HEK293 (cell line): ENCODE measurements around the gene ZNF284.
A peak's percentile ranks its signal among the peaks of the same experiment; 100 is the strongest.

Experiments
- BCL11B ChIP-seq: fragments of 450-650 bp; formaldehyde crosslinking; IDR thresholded peaks from 2 replicates; pipeline ENCODE4 v1.5.1; 2016; ENCODE audit warnings: low read depth, missing biosample characterization, missing genetic modification characterization
- GLIS2 ChIP-seq: fragments of 450-650 bp; formaldehyde crosslinking; IDR thresholded peaks from 2 replicates; pipeline ENCODE4 v1.5.1; 2016; ENCODE audit warnings: missing biosample characterization, missing genetic modification characterization
- KLF1 ChIP-seq: fragments of 450-650 bp; formaldehyde crosslinking; IDR thresholded peaks from 2 replicates; pipeline ENCODE4 v1.5.1; 2016; ENCODE audit warnings: missing biosample characterization, missing genetic modification characterization
- KLF16 ChIP-seq: fragments of 450-650 bp; formaldehyde crosslinking; IDR thresholded peaks from 2 replicates; pipeline ENCODE4 v1.5.1; 2017; ENCODE audit warnings: missing biosample characterization, missing genetic modification characterization
- MEIS1 ChIP-seq: sonication (generic); formaldehyde crosslinking; IDR thresholded peaks from 2 replicates; pipeline ENCODE4 v1.8.1; 2022; ENCODE audit warnings: missing genetic modification reagents, mild to moderate bottlenecking, borderline replicate concordance
- PRDM1 ChIP-seq: fragments of 450-650 bp; formaldehyde crosslinking; IDR thresholded peaks from 2 replicates; pipeline ENCODE4; 2016; ENCODE audit warnings: missing biosample characterization, missing genetic modification characterization
- SCRT1 ChIP-seq: fragments of 450-650 bp; formaldehyde crosslinking; IDR thresholded peaks from 2 replicates; pipeline ENCODE4 v1.5.1; 2016; ENCODE audit warnings: missing biosample characterization, missing genetic modification characterization, borderline replicate concordance
- SP2 ChIP-seq: fragments of 450-650 bp; formaldehyde crosslinking; IDR thresholded peaks from 2 replicates; pipeline ENCODE4 v1.5.1; 2016; ENCODE audit warnings: missing biosample characterization, missing genetic modification characterization
- TRIM28 ChIP-seq: IDR thresholded peaks from 2 replicates; pipeline ENCODE4 v1.6.1; 2011; ENCODE audit warnings: low read length, control low read depth, borderline replicate concordance
- YY1 ChIP-seq: fragments of 450-650 bp; formaldehyde crosslinking; IDR thresholded peaks from 2 replicates; pipeline ENCODE4 v1.5.1; 2018; ENCODE audit warnings: missing biosample characterization, missing genetic modification characterization
- ZBTB20 ChIP-seq: fragments of 450-650 bp; formaldehyde crosslinking; IDR thresholded peaks from 2 replicates; pipeline ENCODE4 v1.5.1; 2016; ENCODE audit warnings: missing biosample characterization, missing genetic modification characterization
- ZBTB21 ChIP-seq: fragments of 450-650 bp; formaldehyde crosslinking; IDR thresholded peaks from 2 replicates; pipeline ENCODE4 v1.5.1; 2017; ENCODE audit warnings: missing biosample characterization, missing genetic modification characterization
- ZBTB48 ChIP-seq: fragments of 450-650 bp; formaldehyde crosslinking; IDR thresholded peaks from 2 replicates; pipeline ENCODE4 v1.5.1; 2016; ENCODE audit warnings: missing biosample characterization, missing genetic modification characterization
- ZBTB7A ChIP-seq: fragments of 450-650 bp; formaldehyde crosslinking; IDR thresholded peaks from 2 replicates; pipeline ENCODE4 v1.5.1; 2016; ENCODE audit warnings: low read depth, missing biosample characterization, missing genetic modification characterization
- ZBTB8A ChIP-seq: fragments of 450-650 bp; formaldehyde crosslinking; IDR thresholded peaks from 2 replicates; pipeline ENCODE4 v1.5.1; 2016; ENCODE audit warnings: missing biosample characterization, missing genetic modification characterization
- ZNF2 ChIP-seq: fragments of 450-650 bp; formaldehyde crosslinking; IDR thresholded peaks from 2 replicates; pipeline ENCODE4 v1.5.1; 2016; ENCODE audit warnings: missing biosample characterization, missing genetic modification characterization
- ZNF311 ChIP-seq: fragments of 450-650 bp; formaldehyde crosslinking; IDR thresholded peaks from 2 replicates; pipeline ENCODE4 v1.5.1; 2017; ENCODE audit warnings: missing biosample characterization, missing genetic modification characterization, borderline replicate concordance
- ZNF394 ChIP-seq: fragments of 450-650 bp; formaldehyde crosslinking; IDR thresholded peaks from 2 replicates; pipeline ENCODE4 v1.5.1; 2016; ENCODE audit warnings: missing biosample characterization, missing genetic modification characterization, mild to moderate bottlenecking, moderate library complexity, borderline replicate concordance
- ZNF416 ChIP-seq: fragments of 450-650 bp; formaldehyde crosslinking; IDR thresholded peaks from 2 replicates; pipeline ENCODE4 v1.5.1; 2016; ENCODE audit warnings: missing biosample characterization, missing genetic modification characterization
- ZNF501 ChIP-seq: fragments of 450-650 bp; formaldehyde crosslinking; IDR thresholded peaks from 2 replicates; pipeline ENCODE4 v1.5.1; 2016; ENCODE audit warnings: missing biosample characterization, missing genetic modification characterization
- ZNF555 ChIP-seq: fragments of 450-650 bp; formaldehyde crosslinking; conservative IDR thresholded peaks from 2 replicates; pipeline ENCODE4 v1.5.1; 2017; ENCODE audit warnings: missing biosample characterization, mild to moderate bottlenecking, missing genetic modification characterization, inconsistent platforms
- ZNF600 ChIP-seq: fragments of 450-650 bp; formaldehyde crosslinking; IDR thresholded peaks from 2 replicates; pipeline ENCODE4 v1.5.1; 2016; ENCODE audit warnings: missing biosample characterization, missing genetic modification characterization
- ZNF610 ChIP-seq: fragments of 450-650 bp; formaldehyde crosslinking; IDR thresholded peaks from 2 replicates; pipeline ENCODE4 v1.5.1; 2016; ENCODE audit warnings: missing biosample characterization, missing genetic modification characterization, borderline replicate concordance
- ZNF707 ChIP-seq: fragments of 450-650 bp; formaldehyde crosslinking; IDR thresholded peaks from 2 replicates; pipeline ENCODE4 v1.5.1; 2016; ENCODE audit warnings: missing biosample characterization, missing genetic modification characterization
- ZNF777 ChIP-seq: fragments of 450-650 bp; formaldehyde crosslinking; IDR thresholded peaks from 2 replicates; pipeline ENCODE4 v1.5.1; 2017; ENCODE audit warnings: missing biosample characterization, missing genetic modification characterization, borderline replicate concordance
- ZNF792 ChIP-seq: fragments of 450-650 bp; formaldehyde crosslinking; IDR thresholded peaks from 2 replicates; pipeline ENCODE4 v1.5.1; 2016; ENCODE audit warnings: missing biosample characterization, missing genetic modification characterization
- ZSCAN16 ChIP-seq: fragments of 450-650 bp; formaldehyde crosslinking; IDR thresholded peaks from 2 replicates; pipeline ENCODE4 v1.5.1; 2016; ENCODE audit warnings: missing biosample characterization, missing genetic modification characterization
- ZXDB ChIP-seq: fragments of 450-650 bp; formaldehyde crosslinking; IDR thresholded peaks from 2 replicates; pipeline ENCODE4 v1.5.1; 2016; ENCODE audit warnings: missing biosample characterization, missing genetic modification characterization
- TF ChIP-seq, protein P1 (sequence below): fragments of 450-650 bp; formaldehyde crosslinking; IDR thresholded peaks from 2 replicates; pipeline ENCODE4 v1.5.1; 2016; ENCODE audit warnings: missing biosample characterization, missing genetic modification characterization
- TF ChIP-seq, protein P2 (sequence below): fragments of 450-650 bp; formaldehyde crosslinking; IDR thresholded peaks from 2 replicates; pipeline ENCODE4 v1.5.1; 2016; ENCODE audit warnings: missing biosample characterization, missing genetic modification characterization
- TF ChIP-seq, protein P3 (sequence below): fragments of 450-650 bp; formaldehyde crosslinking; IDR thresholded peaks from 2 replicates; pipeline ENCODE4 v1.5.1; 2016; ENCODE audit warnings: missing biosample characterization, missing genetic modification characterization
- TF ChIP-seq, protein P4 (sequence below): fragments of 450-650 bp; formaldehyde crosslinking; IDR thresholded peaks from 2 replicates; pipeline ENCODE4 v1.5.1; 2016; ENCODE audit warnings: missing biosample characterization, missing genetic modification characterization

The ZNF284 gene

DNA sequence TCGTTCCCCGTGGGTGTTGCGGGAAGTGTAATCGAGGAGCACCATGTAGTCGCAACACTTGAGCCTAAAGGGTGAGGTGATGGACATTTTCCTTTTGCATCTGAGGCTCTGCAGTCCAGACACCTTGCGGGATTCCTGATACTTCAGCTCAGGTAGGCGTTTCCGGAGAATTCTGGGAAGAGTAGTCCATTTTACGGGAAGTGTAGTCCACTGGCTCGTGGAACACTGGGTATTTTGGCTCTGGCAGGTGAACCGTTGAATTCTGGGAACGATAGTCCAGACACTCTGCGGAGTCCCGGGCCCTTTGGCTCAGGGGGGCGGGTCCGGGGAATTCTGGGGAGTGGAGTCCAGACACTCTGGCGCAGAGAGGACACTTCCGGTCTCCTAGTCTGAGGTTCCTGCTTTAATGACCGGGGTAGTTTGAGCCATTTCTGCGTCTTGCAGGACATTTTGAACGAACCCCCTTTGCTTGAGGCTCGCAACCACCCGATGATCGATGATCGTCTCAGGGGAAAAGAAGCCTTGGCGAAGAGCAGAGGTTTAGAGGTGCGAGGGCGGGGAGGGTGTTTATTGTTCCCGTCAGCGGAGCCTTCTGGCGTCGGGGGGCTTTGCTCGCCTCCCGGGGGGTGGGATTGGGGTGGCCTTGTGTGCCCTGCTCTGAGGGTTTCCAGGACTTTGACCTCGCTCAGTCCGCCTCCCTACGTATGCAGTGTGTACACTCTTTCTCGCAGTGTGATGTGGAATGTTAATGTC, 20.1 kb upstream of the ZNF284 start, which contains the start of gene ZNF223 (continued):
- TF ChIP-seq ZNF610: peak; percentile 67; the same call in 1 of the 2 replicates
- TF ChIP-seq ZNF394 (tag by site-specific recombination): peak; percentile 63; the same call in 1 of the 2 replicates
- 0 out of 2 replicates have a peak, but pooled peaks have one; percentile 33 for TF ChIP-seq ZNF501 (tag by site-specific recombination)
- TF ChIP-seq ZBTB48: peak; percentile 34; the same call in 1 of the 2 replicates
- peak; percentile 69 for TF ChIP-seq BCL11B (tag by site-specific recombination)
- TF ChIP-seq KLF1: 0 out of 2 replicates have a peak, but pooled peaks have one; percentile 11
- peak; percentile 64; the same call in 1 of the 2 replicates for TF ChIP-seq TRIM28
- peak; percentile 43 for TF ChIP-seq ZBTB8A (tag by site-specific recombination)
- TF ChIP-seq PRDM1: 0 out of 2 replicates have a peak, but pooled peaks have one; percentile 18
- TF ChIP-seq, protein P1, sequence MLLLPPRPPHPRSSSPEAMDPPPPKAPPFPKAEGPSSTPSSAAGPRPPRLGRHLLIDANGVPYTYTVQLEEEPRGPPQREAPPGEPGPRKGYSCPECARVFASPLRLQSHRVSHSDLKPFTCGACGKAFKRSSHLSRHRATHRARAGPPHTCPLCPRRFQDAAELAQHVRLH (tag by site-specific recombination): peak; percentile 95
- 0 out of 2 replicates have a peak, but pooled peaks have one; percentile 67 for TF ChIP-seq ZNF416
- no peak for TF ChIP-seq ZNF707 (tag by site-specific recombination)
- TF ChIP-seq SP2 (tag by site-specific recombination): peak; percentile 86
- TF ChIP-seq, protein P2, sequence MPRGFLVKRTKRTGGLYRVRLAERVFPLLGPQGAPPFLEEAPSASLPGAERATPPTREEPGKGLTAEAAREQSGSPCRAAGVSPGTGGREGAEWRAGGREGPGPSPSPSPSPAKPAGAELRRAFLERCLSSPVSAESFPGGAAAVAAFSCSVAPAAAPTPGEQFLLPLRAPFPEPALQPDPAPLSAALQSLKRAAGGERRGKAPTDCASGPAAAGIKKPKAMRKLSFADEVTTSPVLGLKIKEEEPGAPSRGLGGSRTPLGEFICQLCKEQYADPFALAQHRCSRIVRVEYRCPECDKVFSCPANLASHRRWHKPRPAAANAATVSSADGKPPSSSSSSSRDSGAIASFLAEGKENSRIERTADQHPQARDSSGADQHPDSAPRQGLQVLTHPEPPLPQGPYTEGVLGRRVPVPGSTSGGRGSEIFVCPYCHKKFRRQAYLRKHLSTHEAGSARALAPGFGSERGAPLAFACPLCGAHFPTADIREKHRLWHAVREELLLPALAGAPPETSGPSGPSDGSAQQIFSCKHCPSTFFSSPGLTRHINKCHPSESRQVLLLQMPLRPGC (tag by site-specific recombination): peak; percentile 9; the same call in 1 of the 2 replicates
- peak; percentile 47; the same call in 1 of the 2 replicates for TF ChIP-seq ZNF2
- peak; percentile 72; the same call in 1 of the 2 replicates for TF ChIP-seq ZBTB21 (tag by site-specific recombination)
- 0 out of 2 replicates have a peak, but pooled peaks have one; percentile 24 for TF ChIP-seq ZSCAN16 (tag by site-specific recombination)
- TF ChIP-seq ZXDB (tag by site-specific recombination): peak; percentile 94
- no peak for TF ChIP-seq MEIS1
- TF ChIP-seq ZBTB20 (tag by site-specific recombination): peak; percentile 100
- peak; percentile 76 for TF ChIP-seq ZNF600 (tag by site-specific recombination)
- 0 out of 2 replicates have a peak, but pooled peaks have one; percentile 57 for TF ChIP-seq ZBTB7A
- TF ChIP-seq, protein P3, sequence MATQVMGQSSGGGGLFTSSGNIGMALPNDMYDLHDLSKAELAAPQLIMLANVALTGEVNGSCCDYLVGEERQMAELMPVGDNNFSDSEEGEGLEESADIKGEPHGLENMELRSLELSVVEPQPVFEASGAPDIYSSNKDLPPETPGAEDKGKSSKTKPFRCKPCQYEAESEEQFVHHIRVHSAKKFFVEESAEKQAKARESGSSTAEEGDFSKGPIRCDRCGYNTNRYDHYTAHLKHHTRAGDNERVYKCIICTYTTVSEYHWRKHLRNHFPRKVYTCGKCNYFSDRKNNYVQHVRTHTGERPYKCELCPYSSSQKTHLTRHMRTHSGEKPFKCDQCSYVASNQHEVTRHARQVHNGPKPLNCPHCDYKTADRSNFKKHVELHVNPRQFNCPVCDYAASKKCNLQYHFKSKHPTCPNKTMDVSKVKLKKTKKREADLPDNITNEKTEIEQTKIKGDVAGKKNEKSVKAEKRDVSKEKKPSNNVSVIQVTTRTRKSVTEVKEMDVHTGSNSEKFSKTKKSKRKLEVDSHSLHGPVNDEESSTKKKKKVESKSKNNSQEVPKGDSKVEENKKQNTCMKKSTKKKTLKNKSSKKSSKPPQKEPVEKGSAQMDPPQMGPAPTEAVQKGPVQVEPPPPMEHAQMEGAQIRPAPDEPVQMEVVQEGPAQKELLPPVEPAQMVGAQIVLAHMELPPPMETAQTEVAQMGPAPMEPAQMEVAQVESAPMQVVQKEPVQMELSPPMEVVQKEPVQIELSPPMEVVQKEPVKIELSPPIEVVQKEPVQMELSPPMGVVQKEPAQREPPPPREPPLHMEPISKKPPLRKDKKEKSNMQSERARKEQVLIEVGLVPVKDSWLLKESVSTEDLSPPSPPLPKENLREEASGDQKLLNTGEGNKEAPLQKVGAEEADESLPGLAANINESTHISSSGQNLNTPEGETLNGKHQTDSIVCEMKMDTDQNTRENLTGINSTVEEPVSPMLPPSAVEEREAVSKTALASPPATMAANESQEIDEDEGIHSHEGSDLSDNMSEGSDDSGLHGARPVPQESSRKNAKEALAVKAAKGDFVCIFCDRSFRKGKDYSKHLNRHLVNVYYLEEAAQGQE: peak; percentile 18
- peak; percentile 80 for TF ChIP-seq YY1 (tag by site-specific recombination)
- TF ChIP-seq KLF16 (tag by site-specific recombination): peak; percentile 95
- TF ChIP-seq SCRT1 (tag by site-specific recombination): peak; percentile 73; the same call in 1 of the 2 replicates
- TF ChIP-seq ZNF777 (tag by site-specific recombination): peak; percentile 93
- no peak for TF ChIP-seq ZNF555
- no peak for TF ChIP-seq ZNF311 (tag by site-specific recombination)
- 0 out of 2 replicates have a peak, but pooled peaks have one; percentile 20 for TF ChIP-seq ZNF792 (tag by site-specific recombination)
- TF ChIP-seq GLIS2 (tag by site-specific recombination): peak; percentile 93
- TF ChIP-seq, protein P4, sequence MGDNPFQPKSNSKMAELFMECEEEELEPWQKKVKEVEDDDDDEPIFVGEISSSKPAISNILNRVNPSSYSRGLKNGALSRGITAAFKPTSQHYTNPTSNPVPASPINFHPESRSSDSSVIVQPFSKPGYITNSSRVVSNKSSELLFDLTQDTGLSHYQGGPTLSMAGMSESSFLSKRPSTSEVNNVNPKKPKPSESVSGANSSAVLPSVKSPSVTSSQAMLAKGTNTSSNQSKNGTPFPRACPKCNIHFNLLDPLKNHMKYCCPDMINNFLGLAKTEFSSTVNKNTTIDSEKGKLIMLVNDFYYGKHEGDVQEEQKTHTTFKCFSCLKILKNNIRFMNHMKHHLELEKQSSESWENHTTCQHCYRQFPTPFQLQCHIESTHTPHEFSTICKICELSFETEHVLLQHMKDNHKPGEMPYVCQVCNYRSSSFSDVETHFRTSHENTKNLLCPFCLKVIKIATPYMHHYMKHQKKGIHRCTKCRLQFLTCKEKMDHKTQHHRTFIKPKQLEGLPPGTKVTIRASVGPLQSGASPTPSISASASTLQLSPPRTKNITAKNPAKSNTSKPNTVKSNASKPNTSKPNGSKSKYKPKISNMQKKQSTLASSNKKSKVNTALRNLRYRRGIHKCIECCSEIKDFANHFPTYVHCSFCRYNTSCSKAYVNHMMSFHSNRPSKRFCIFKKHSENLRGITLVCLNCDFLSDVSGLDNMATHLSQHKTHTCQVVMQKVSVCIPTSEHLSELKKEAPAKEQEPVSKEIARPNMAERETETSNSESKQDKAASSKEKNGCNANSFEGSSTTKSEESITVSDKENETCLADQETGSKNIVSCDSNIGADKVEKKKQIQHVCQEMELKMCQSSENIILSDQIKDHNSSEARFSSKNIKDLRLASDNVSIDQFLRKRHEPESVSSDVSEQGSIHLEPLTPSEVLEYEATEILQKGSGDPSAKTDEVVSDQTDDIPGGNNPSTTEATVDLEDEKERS: 0 out of 2 replicates have a peak, but pooled peaks have one; percentile 16
